ENCODE data around the gene TBC1D23. TPM values are rescaled to one million over a fixed set of nuclear protein-coding genes. Genes with fewer than 3 reads are reported as not detected.
"Not testable (repeated sequence)": the region's sequence is repeated elsewhere in the genome, so short reads cannot be mapped to it uniquely, and the experiment has no call there.

Gene TBC1D23
- total RNA-seq, 1 donor from 2014 or later: 48.8 TPM

- H3K27me3 Mint-ChIP-seq: no peaks in the 10 kb centered on the region
- no peak for TF ChIP-seq CTCF (IDR thresholded peaks at IDR 0.05; ENCODE audit: unreplicated experiment)
- no peak overlapping the region for H3K4me3 Mint-ChIP-seq (ENCODE audit: low read depth)
- no peaks in the 10 kb centered on the region for H3K4me1 Mint-ChIP-seq (ENCODE audit: low read depth)
- no peaks in the 10 kb centered on the region for H3K9me3 Mint-ChIP-seq (ENCODE audit: low read depth)
- DNase-seq (ENCODE audit: low spot score, unreplicated experiment): no peak
- H3K36me3 Mint-ChIP-seq (ENCODE audit: insufficient read depth): no peaks in the 10 kb centered on the region
- H3K27ac Mint-ChIP-seq: no peak overlapping the region
Observed at GRCh38 chr3:100230710-100231109, 30.1 kb upstream of the TBC1D23 start.

GRCh38 chr3:100231668-100232067, 29.1 kb upstream of the TBC1D23 start:
- H3K4me3 Mint-ChIP-seq (ENCODE audit: low read depth): no peak overlapping the region
- no peaks in the 10 kb centered on the region for H3K9me3 Mint-ChIP-seq (ENCODE audit: low read depth)
- DNase-seq (ENCODE audit: low spot score, unreplicated experiment): no peak
- no peaks in the 10 kb centered on the region for H3K27me3 Mint-ChIP-seq
- H3K4me1 Mint-ChIP-seq (ENCODE audit: low read depth): no peaks in the 10 kb centered on the region
- no peak for TF ChIP-seq CTCF (IDR thresholded peaks at IDR 0.05; ENCODE audit: unreplicated experiment)
- no peak overlapping the region for H3K27ac Mint-ChIP-seq
- no peaks in the 10 kb centered on the region for H3K36me3 Mint-ChIP-seq (ENCODE audit: insufficient read depth)

GRCh38 chr3:100234364-100234763, 26.4 kb upstream of the TBC1D23 start:
- no peaks in the 10 kb centered on the region for H3K4me1 Mint-ChIP-seq (ENCODE audit: low read depth)
- no peak for TF ChIP-seq CTCF (IDR thresholded peaks at IDR 0.05; ENCODE audit: unreplicated experiment)
- H3K27me3 Mint-ChIP-seq: no peaks in the 10 kb centered on the region
- peaks cover 7% of the 10 kb centered on the region for H3K9me3 Mint-ChIP-seq (ENCODE audit: low read depth)
- no peak overlapping the region for H3K4me3 Mint-ChIP-seq (ENCODE audit: low read depth)
- no peak overlapping the region for H3K27ac Mint-ChIP-seq
- DNase-seq (ENCODE audit: low spot score, unreplicated experiment): no peak
- H3K36me3 Mint-ChIP-seq (ENCODE audit: insufficient read depth): peaks cover 2% of the 10 kb centered on the region

- H3K4me3 Mint-ChIP-seq (ENCODE audit: low read depth): no peak overlapping the region
- no peaks in the 10 kb centered on the region for H3K4me1 Mint-ChIP-seq (ENCODE audit: low read depth)
- no peak overlapping the region for H3K27ac Mint-ChIP-seq
- TF ChIP-seq CTCF (IDR thresholded peaks at IDR 0.05; ENCODE audit: unreplicated experiment): no peak
- H3K27me3 Mint-ChIP-seq: no peaks in the 10 kb centered on the region
- peaks cover 7% of the 10 kb centered on the region for H3K9me3 Mint-ChIP-seq (ENCODE audit: low read depth)
- peaks cover 2% of the 10 kb centered on the region for H3K36me3 Mint-ChIP-seq (ENCODE audit: insufficient read depth)
- DNase-seq (ENCODE audit: low spot score, unreplicated experiment): no peak
Observed at GRCh38 chr3:100238599-100238998, 22.2 kb upstream of the TBC1D23 start.

GRCh38 chr3:100242471-100242870, 18.3 kb upstream of the TBC1D23 start:
- H3K36me3 Mint-ChIP-seq (ENCODE audit: insufficient read depth); H3K27ac Mint-ChIP-seq; H3K9me3 Mint-ChIP-seq (ENCODE audit: low read depth); H3K4me1 Mint-ChIP-seq (ENCODE audit: low read depth); DNase-seq (ENCODE audit: low spot score, unreplicated experiment); H3K27me3 Mint-ChIP-seq; H3K4me3 Mint-ChIP-seq (ENCODE audit: low read depth): not testable (repeated sequence)

- no peak overlapping the region for H3K27ac Mint-ChIP-seq
Observed at GRCh38 chr3:100244264-100244663, 16.5 kb upstream of the TBC1D23 start.

More at GRCh38 chr3:100244264-100244663, 16.5 kb upstream of the TBC1D23 start:
- no peak for DNase-seq (ENCODE audit: low spot score, unreplicated experiment)
- H3K27me3 Mint-ChIP-seq: no peaks in the 10 kb centered on the region
- no peaks in the 10 kb centered on the region for H3K36me3 Mint-ChIP-seq (ENCODE audit: insufficient read depth)
- no peaks in the 10 kb centered on the region for H3K9me3 Mint-ChIP-seq (ENCODE audit: low read depth)
- H3K4me1 Mint-ChIP-seq (ENCODE audit: low read depth): no peaks in the 10 kb centered on the region
- TF ChIP-seq CTCF (IDR thresholded peaks at IDR 0.05; ENCODE audit: unreplicated experiment): no peak
- no peak overlapping the region for H3K4me3 Mint-ChIP-seq (ENCODE audit: low read depth)

All from progenitor cell of endocrine pancreas (in vitro differentiated cells).